Suprapubic skin (tissue), 4 donors: ENCODE data around the gene TMEM186. TPM values are rescaled to one million over a fixed set of nuclear protein-coding genes. Genes with fewer than 3 reads are reported as not detected.
"Not testable (repeated sequence)": the region's sequence is repeated elsewhere in the genome, so short reads cannot be mapped to it uniquely, and the experiment has no call there.

ENCODE experiments used
- DNase-seq, 2 donors: peaks; one replicate each; pipeline ENCODE4 v3.0.0-alpha.2; 2019; ENCODE audit warnings: low spot score in 2 of 2
- H3K27ac ChIP-seq: fragments of 200-600 bp; sonication (generic); one replicate; pipeline ENCODE4 v1.5.1; 2019
- H3K27me3 ChIP-seq: fragments of 200-600 bp; sonication (generic); one replicate; pipeline ENCODE4 v1.5.1; 2019
- H3K36me3 ChIP-seq: fragments of 200-600 bp; sonication (generic); one replicate; pipeline ENCODE4 v1.5.1; 2019
- H3K4me1 ChIP-seq: fragments of 200-600 bp; sonication (generic); one replicate; pipeline ENCODE4 v1.5.1; 2019
- H3K4me3 ChIP-seq: fragments of 200-600 bp; sonication (generic); one replicate; pipeline ENCODE4 v1.5.1; 2019; ENCODE audit warnings: mild to moderate bottlenecking
- H3K9me3 ChIP-seq: fragments of 200-600 bp; sonication (generic); one replicate; pipeline ENCODE4 v1.5.1; 2019
- EP300 ChIP-seq: sonication (generic); formaldehyde crosslinking; IDR thresholded peaks from one replicate; pipeline ENCODE4 v1.6.1; 2017; ENCODE audit warnings: antibody characterized with exemption
- POLR2A ChIP-seq, 2 donors: fragments of 450-650 bp; IDR thresholded peaks; one replicate each; pipeline ENCODE4 v1.6.1; 2017; ENCODE audit warnings: antibody characterized with exemption in 2 of 2, mild to moderate bottlenecking in 2 of 2, moderate library complexity in 2 of 2
- POLR2AphosphoS5 ChIP-seq, 3 donors: sonication (generic); formaldehyde crosslinking; IDR thresholded peaks; one replicate each; pipeline ENCODE4 v1.6.1; 2017; ENCODE audit warnings: antibody characterized with exemption in 3 of 3
- WGBS: methylation state at CpG from one replicate; pipeline ENCODE4 v1.1.5; 2018; 5-methylcytosine and 5-hydroxymethylcytosine counted together
- total RNA-seq, 4 donors: library from RNA; depleted of rRNA; stranded (reverse); fragments of >200 nt; gene quantifications; one replicate each; pipeline ENCODE4 v1.1.0, GENCODE V29; 2016
- TF ChIP-seq, protein P1 (sequence below), 2 donors: fragments of 200-600 bp in 1 of 2; fragments of 450-650 bp in 1 of 2; sonication (generic) in 1 of 2; IDR thresholded peaks; one replicate each; pipeline ENCODE4 v1.5.1; 2016 to 2019; ENCODE audit warnings: antibody characterized with exemption in 2 of 2, mild to moderate bottlenecking in 1 of 2, moderate library complexity in 1 of 2

Gene TMEM186
- total RNA-seq, 4 donors from 2014 or later = 3.9 to 7.0 (median 5.0) TPM

DNA sequence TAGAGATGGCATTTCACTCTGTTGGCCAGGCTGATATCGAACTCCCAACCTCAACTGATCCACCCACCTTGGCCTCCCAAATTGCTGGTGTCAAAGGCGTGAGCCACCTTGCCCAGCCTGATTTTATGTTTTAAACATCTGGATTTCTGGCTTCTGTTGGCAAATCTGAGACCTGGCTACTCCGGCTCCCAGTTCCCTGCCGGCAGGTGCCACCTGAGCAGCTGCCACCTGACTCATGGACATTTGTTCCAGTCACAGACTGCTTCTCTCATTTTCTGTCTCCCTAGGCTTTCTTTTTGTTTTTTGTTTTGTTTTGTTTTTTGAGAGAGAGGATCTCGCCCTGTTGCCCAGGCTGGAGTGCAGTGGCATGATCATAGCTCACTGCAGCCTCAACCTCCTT, 9.8 kb upstream of the TMEM186 start:
- no peaks in the 10 kb centered on the region for H3K27me3 ChIP-seq
- no peak overlapping the region for H3K27ac ChIP-seq
- no peaks in the 10 kb centered on the region for H3K4me1 ChIP-seq
- 94% methylated on average over 5 of the region's 5 CpGs for WGBS
- H3K36me3 ChIP-seq = peaks cover 97% of the 10 kb centered on the region
- H3K9me3 ChIP-seq = no peaks in the 10 kb centered on the region
- no peak overlapping the region for H3K4me3 ChIP-seq
- TF ChIP-seq EP300 = no peak
- no peak for TF ChIP-seq POLR2AphosphoS5 (IDR thresholded peaks at IDR 0.05)
- no peak for DNase-seq

DNA sequence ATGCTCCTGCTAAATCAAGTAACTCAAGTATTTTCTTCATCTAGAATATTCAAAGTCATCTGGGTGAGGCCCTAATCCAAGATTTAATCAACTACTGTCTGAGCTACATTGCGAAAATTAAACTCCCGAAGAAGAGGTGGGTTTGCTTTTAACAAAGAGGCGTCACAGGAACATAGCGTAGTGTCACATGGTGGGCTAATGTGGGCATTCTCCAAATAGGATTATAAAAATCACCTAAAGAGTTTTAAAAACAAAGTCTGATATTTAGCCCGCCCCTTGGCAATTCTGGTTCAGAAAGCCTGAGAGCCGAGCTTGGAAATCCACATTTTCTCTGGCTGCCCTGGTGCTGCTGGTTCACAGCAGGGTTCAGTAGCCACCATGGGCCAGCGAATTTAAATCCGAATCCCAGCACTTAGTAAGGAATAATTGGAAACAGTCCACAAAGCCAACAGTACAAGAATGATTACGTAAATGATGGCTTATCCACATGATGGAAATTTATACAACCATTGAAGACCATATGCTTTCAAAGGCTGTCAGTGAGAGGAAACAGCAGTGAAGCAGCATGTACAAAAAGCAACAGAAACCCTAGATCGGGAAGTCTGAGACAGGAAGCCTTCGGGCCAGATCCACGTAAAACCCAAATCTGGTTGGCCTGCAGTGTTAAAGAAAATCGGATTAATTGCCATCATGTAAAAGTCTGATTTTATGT, 9.0 kb upstream of the TMEM186 start:
- DNase-seq = no peak
- no peak for TF ChIP-seq POLR2AphosphoS5 (IDR thresholded peaks at IDR 0.05)
- TF ChIP-seq, protein P1, sequence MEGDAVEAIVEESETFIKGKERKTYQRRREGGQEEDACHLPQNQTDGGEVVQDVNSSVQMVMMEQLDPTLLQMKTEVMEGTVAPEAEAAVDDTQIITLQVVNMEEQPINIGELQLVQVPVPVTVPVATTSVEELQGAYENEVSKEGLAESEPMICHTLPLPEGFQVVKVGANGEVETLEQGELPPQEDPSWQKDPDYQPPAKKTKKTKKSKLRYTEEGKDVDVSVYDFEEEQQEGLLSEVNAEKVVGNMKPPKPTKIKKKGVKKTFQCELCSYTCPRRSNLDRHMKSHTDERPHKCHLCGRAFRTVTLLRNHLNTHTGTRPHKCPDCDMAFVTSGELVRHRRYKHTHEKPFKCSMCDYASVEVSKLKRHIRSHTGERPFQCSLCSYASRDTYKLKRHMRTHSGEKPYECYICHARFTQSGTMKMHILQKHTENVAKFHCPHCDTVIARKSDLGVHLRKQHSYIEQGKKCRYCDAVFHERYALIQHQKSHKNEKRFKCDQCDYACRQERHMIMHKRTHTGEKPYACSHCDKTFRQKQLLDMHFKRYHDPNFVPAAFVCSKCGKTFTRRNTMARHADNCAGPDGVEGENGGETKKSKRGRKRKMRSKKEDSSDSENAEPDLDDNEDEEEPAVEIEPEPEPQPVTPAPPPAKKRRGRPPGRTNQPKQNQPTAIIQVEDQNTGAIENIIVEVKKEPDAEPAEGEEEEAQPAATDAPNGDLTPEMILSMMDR (IDR thresholded peaks at IDR 0.05) = no peak
- TF ChIP-seq POLR2A (IDR thresholded peaks at IDR 0.05) = no peak
- TF ChIP-seq EP300 = no peak
- peaks cover 95% of the 10 kb centered on the region for H3K36me3 ChIP-seq

DNA sequence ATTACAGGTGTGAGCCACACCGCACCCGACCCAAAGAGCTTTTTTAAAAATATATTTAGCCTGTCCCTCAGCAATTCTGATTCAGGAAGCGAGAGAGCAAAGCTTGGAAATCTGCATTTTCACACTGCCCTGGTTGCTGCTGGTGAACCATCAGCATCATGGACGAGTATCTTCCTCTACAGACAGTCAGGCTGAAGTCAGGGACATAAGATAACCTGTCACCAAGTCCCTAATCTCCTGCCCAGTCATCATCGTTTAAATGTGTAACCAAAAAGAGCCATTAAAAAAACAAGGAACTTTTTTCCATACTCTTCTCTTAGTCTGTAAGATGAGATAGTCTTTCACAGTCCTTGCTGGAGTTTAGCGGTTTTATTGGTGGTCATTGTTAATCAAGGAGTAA, 6.9 kb upstream of the TMEM186 start:
- H3K27ac ChIP-seq = no peak overlapping the region
- H3K36me3 ChIP-seq = peaks cover 74% of the 10 kb centered on the region
- no peak for DNase-seq
- H3K27me3 ChIP-seq = no peaks in the 10 kb centered on the region
- 87% methylated on average over 6 of the region's 6 CpGs for whole genome bisulfite sequencing
- no peak overlapping the region for H3K4me3 ChIP-seq
- H3K4me1 ChIP-seq = peaks cover 10% of the 10 kb centered on the region
- no peaks in the 10 kb centered on the region for H3K9me3 ChIP-seq
- TF ChIP-seq, protein P1 (IDR thresholded peaks at IDR 0.05) = no peak
- TF ChIP-seq POLR2AphosphoS5 (IDR thresholded peaks at IDR 0.05) (no peak), POLR2A (IDR thresholded peaks at IDR 0.05) (no peak), EP300 (no peak)

More for the DNA sequence above, 9.0 kb upstream of the TMEM186 start:
- Histone ChIP-seq H3K4me1 (no peaks in the 10 kb centered on the region), H3K9me3 (no peaks in the 10 kb centered on the region), H3K27me3 (no peaks in the 10 kb centered on the region), H3K4me3 (no peak overlapping the region), H3K27ac (no peak overlapping the region)
- WGBS = 90% methylated on average over 13 of the region's 13 CpGs

DNA sequence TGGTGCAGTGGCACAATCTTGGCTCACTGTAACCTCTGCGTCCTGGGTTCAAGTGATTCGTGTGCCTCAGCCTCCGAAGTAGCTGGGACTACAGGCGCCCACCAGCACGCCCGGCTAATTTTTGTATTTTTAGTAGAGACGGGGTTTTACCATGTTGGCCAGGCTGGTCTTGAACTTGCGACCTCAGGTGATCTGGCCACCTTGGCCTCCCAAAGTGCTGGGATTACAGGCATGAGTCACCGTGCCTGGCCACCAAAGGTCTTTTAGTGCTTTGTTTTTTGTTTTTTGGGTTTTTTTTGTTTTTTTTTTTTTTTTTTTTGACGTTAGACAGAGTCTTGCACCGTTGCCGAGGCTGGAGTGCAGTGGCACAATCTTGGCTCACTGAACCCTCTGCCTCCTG, 6.3 kb upstream of the TMEM186 start:
- not testable (repeated sequence) for H3K9me3 ChIP-seq, H3K4me3 ChIP-seq, H3K27ac ChIP-seq, H3K27me3 ChIP-seq, DNase-seq
- WGBS = 89% methylated on average over 12 of the region's 12 CpGs
- H3K4me1 ChIP-seq = peaks cover 15% of the 10 kb centered on the region
- peaks cover 69% of the 10 kb centered on the region for H3K36me3 ChIP-seq

DNA sequence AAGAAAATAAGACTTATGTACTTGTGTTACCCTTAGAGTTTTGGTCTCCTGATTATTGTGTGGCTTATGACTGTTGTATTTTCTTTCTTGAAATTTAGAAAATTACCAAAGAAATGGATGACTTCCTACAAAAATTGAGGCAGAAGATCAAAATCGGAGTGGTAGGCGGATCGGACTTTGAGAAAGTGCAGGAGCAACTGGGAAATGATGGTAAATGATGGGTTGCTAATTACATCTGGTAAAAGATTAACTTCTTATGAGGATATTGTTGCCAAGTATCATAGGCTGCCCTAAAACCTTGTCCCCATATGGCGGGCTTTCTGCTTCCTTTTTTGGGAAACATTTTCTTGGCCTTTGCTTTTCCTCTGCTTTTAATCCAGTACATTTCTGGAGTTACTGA, 4.3 kb upstream of the TMEM186 start:
- Histone ChIP-seq H3K4me1 (peaks cover 26% of the 10 kb centered on the region), H3K36me3 (peaks cover 48% of the 10 kb centered on the region), H3K27me3 (no peaks in the 10 kb centered on the region), H3K9me3 (no peaks in the 10 kb centered on the region), H3K27ac (no peak overlapping the region), H3K4me3 (no peak overlapping the region)
- TF ChIP-seq POLR2AphosphoS5 (IDR thresholded peaks at IDR 0.05) (no peak), EP300 (no peak), POLR2A (IDR thresholded peaks at IDR 0.05) (no peak)
- TF ChIP-seq, protein P1 (IDR thresholded peaks at IDR 0.05) = no peak
- DNase-seq = no peak
- WGBS = 81% methylated on average over 4 of the region's 4 CpGs

DNA sequence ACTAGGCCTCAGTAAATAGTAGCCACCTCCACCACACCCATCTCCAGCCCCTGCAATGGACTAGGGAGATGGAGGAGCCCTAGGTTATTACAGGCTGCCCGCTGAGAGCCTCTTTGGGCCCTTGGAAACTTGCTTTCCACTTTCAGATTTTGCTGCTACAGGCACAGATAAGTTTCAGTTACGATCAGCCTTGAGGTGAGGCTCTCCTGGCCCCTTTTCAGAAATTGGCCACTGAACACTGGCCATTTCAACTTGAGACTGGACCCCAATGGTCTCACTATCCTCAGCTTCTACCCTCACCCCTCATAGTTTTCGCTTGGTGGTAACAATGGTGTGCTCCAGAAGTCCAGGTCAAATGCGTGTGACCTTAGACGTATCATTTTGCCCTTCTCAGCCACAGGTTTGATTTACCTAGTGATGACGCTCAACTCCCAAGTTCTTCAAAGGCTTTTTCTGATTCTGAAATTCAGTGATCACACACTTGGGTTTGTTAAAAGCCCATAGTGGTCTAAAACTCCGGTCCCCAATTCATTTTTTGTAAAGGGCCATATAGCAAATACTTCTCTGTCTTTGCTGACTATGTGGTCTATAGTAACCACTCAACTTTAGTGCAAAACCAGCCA, 1.2 kb upstream of the TMEM186 start:
- peaks cover 37% of the 10 kb centered on the region for H3K4me1 ChIP-seq
- peak overlapping the region; percentile 61 for H3K4me3 ChIP-seq
- DNase-seq = no peak
- H3K27me3 ChIP-seq = no peaks in the 10 kb centered on the region
- peak overlapping the region; percentile 83 for H3K27ac ChIP-seq
- H3K36me3 ChIP-seq = peaks cover 20% of the 10 kb centered on the region
- H3K9me3 ChIP-seq = no peaks in the 10 kb centered on the region
- 60% methylated on average over 7 of the region's 7 CpGs for WGBS
- TF ChIP-seq, protein P1 (IDR thresholded peaks at IDR 0.05) = no peak
- no peak for TF ChIP-seq EP300
